Measurements from ENCODE around the gene RBM10. TPM values are rescaled to one million over a fixed set of nuclear protein-coding genes. Genes with fewer than 3 reads are reported as not detected.

RBM10 gene
- total and polyA plus RNA-seq, 2 of the 13 experiments (the other 11 are each of a cell fraction or from before 2014, with no cell fraction given): 15.9 to 43.1 TPM

DNA sequence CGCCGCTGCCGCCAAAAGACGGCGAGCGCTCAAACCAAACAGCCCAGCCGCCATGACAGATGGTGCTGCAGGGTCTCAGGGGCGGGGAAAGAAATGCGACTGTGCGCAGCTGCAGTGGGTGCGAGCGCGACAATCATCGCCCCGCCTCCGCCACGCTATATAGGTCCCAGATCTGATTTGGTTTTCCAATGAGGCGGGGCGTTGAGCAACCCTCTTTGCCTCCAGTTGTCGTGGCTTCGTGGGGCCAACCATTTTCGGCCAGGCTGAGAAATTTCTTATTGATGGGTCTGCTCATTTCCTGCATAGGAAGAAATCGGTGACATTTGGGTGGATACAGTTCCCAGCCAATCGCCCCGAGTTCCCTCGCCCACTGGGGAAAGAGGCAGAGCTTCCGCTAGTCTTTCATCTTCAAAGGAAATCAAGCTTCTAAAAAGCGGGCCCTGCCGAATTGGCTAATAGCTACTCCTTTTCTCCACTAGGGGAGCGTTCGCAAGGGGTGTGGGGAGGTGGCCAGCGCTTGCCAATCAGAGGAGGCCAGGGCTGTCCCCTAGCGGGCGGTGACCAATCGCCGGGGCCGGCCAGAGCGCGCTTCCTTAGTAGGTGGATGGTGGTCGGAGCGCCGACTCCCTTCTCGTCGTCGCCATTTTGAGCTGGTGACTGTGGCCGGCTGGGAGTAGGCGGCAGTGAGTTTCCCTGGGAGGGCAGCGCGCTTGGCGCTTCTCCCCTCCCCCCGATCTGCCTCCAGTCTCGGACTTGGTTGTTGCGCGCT lies at the start of gene RBM10, which contains the start of gene NDUFB11 (continued):
- TF ChIP-seq ZBTB7A (CRISPR knock-in tag; IDR thresholded peaks at IDR 0.05) (no peak), ZNF20 (CRISPR knock-in tag; IDR thresholded peaks at IDR 0.05) (no peak), KMT2B (CRISPR knock-in tag; IDR thresholded peaks at IDR 0.05) (peak; percentile 36; the same call in 1 of the 2 replicates), GATAD1 (CRISPR knock-in tag; IDR thresholded peaks at IDR 0.05) (0 out of 2 replicates have a peak, but pooled peaks have one; percentile 32), U2AF2 (IDR thresholded peaks at IDR 0.05; ENCODE audit: low read depth, low read length) (no peak), NAIF1 (CRISPR knock-in tag; IDR thresholded peaks at IDR 0.05; ENCODE audit: borderline replicate concordance) (0 out of 2 replicates have a peak, but pooled peaks have one; percentile 10), SKI (IDR thresholded peaks at IDR 0.05; ENCODE audit: partially characterized antibody) (no peak), ATM (IDR thresholded peaks at IDR 0.05; ENCODE audit: borderline replicate concordance) (no peak), ZSCAN12 (CRISPR knock-in tag; IDR thresholded peaks at IDR 0.05) (no peak), CREB1 (IDR thresholded peaks at IDR 0.05) (no peak), CREB1 (CRISPR knock-in tag; IDR thresholded peaks at IDR 0.05) (peak; percentile 43; the same call in 1 of the 2 replicates), SIN3A (IDR thresholded peaks at IDR 0.05; ENCODE audit: borderline replicate concordance, low read depth, low read length) (0 out of 2 replicates have a peak, but pooled peaks have one; percentile 59), DNMT1 (CRISPR knock-in tag; IDR thresholded peaks at IDR 0.05) (no peak), ZNF337 (CRISPR knock-in tag; IDR thresholded peaks at IDR 0.05; ENCODE audit: borderline replicate concordance, low read depth) (no peak), MATR3 (CRISPR knock-in tag; IDR thresholded peaks at IDR 0.05) (no peak), SMC3 (IDR thresholded peaks at IDR 0.05; ENCODE audit: low read length) (no peak; the same call in 1 of the 2 replicates), NBN (conservative IDR thresholded peaks at IDR 0.05) (no peak), NR2F1 (CRISPR knock-in tag; IDR thresholded peaks at IDR 0.05) (no peak)
- TF ChIP-seq, protein P1, sequence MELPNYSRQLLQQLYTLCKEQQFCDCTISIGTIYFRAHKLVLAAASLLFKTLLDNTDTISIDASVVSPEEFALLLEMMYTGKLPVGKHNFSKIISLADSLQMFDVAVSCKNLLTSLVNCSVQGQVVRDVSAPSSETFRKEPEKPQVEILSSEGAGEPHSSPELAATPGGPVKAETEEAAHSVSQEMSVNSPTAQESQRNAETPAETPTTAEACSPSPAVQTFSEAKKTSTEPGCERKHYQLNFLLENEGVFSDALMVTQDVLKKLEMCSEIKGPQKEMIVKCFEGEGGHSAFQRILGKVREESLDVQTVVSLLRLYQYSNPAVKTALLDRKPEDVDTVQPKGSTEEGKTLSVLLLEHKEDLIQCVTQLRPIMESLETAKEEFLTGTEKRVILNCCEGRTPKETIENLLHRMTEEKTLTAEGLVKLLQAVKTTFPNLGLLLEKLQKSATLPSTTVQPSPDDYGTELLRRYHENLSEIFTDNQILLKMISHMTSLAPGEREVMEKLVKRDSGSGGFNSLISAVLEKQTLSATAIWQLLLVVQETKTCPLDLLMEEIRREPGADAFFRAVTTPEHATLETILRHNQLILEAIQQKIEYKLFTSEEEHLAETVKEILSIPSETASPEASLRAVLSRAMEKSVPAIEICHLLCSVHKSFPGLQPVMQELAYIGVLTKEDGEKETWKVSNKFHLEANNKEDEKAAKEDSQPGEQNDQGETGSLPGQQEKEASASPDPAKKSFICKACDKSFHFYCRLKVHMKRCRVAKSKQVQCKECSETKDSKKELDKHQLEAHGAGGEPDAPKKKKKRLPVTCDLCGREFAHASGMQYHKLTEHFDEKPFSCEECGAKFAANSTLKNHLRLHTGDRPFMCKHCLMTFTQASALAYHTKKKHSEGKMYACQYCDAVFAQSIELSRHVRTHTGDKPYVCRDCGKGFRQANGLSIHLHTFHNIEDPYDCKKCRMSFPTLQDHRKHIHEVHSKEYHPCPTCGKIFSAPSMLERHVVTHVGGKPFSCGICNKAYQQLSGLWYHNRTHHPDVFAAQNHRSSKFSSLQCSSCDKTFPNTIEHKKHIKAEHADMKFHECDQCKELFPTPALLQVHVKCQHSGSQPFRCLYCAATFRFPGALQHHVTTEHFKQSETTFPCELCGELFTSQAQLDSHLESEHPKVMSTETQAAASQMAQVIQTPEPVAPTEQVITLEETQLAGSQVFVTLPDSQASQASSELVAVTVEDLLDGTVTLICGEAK (IDR thresholded peaks at IDR 0.05): no peak
- TF ChIP-seq, protein P1 (CRISPR knock-in tag; IDR thresholded peaks at IDR 0.05): peak; percentile 35; the same call in 1 of the 2 replicates
- TF ChIP-seq, protein P2, sequence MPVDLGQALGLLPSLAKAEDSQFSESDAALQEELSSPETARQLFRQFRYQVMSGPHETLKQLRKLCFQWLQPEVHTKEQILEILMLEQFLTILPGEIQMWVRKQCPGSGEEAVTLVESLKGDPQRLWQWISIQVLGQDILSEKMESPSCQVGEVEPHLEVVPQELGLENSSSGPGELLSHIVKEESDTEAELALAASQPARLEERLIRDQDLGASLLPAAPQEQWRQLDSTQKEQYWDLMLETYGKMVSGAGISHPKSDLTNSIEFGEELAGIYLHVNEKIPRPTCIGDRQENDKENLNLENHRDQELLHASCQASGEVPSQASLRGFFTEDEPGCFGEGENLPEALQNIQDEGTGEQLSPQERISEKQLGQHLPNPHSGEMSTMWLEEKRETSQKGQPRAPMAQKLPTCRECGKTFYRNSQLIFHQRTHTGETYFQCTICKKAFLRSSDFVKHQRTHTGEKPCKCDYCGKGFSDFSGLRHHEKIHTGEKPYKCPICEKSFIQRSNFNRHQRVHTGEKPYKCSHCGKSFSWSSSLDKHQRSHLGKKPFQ (CRISPR knock-in tag; IDR thresholded peaks at IDR 0.05; ENCODE audit: insufficient replicate concordance): no peak

Data from HepG2 (cell line).